Caco-2 (cell line): ENCODE results near the gene SOAT2. TPM values are rescaled to one million over a fixed set of nuclear protein-coding genes. Genes with fewer than 3 reads are reported as not detected.

Experiments
- BruUV-seq: library from RNA; stranded (reverse); fragments of 400-500 nt; replicated peaks from 2 replicates; lab custom pipeline; 2021; lab: Mats Ljungman, UMichigan
- CTCF ChIA-PET: fragments of 300-600 bp; sonication (Branson Sonifier 250); formaldehyde crosslinking; loops from one replicate; lab custom pipeline; 2022; ENCODE audit warnings: antibody characterized with exemption; lab: Charles Lee
- POLR2A ChIA-PET: fragments of 300-600 bp; sonication (Branson Sonifier 250); formaldehyde crosslinking; loops from one replicate; lab custom pipeline; 2022; ENCODE audit warnings: antibody characterized with exemption; lab: Charles Lee
- DNase-seq, 2 experiments: peaks; one replicate each; pipeline versions ENCODE4 v3.0.0 to v3.0.0-alpha.2; 2020 to 2022
- H3K27me3 ChIP-seq: replicated peaks from 2 replicates; pipeline ENCODE4 v1.6.0; 2011; ENCODE audit warnings: low read length; ENCODE audit not compliant: control insufficient read depth, insufficient read depth
- H3K36me3 ChIP-seq: 2 replicates; pipeline ENCODE4 v1.5.1; 2011; ENCODE audit warnings: low read length; ENCODE audit not compliant: control insufficient read depth, insufficient read depth
- H3K4me1 ChIP-seq: fragments of 250-450 bp; sonication (Bioruptor Pico); 2 replicates; pipeline ENCODE4 v1.5.1; 2020; ENCODE audit warnings: mild to moderate bottlenecking
- H3K4me3 ChIP-seq: 2 replicates; pipeline ENCODE4 v1.5.1; 2011; ENCODE audit warnings: low read depth, mild to moderate bottlenecking, control low read depth, low read length
- H3K9me3 ChIP-seq: fragments of 250-450 bp; sonication (Bioruptor Pico); 2 replicates; pipeline ENCODE4 v1.5.1; 2020; ENCODE audit warnings: mild to moderate bottlenecking, moderate library complexity
- H3K27ac Mint-ChIP-seq: one replicate; pipeline ENCODE4 v1.8.0; 2022; ENCODE audit warnings: mixed read lengths; ENCODE audit not compliant: unreplicated experiment
- H3K27me3 Mint-ChIP-seq: one replicate; pipeline ENCODE4 v1.8.0; 2022; ENCODE audit warnings: mixed read lengths; ENCODE audit not compliant: insufficient read depth, unreplicated experiment
- H3K36me3 Mint-ChIP-seq: one replicate; pipeline ENCODE4 v1.8.0; 2022; ENCODE audit warnings: mild to moderate bottlenecking, mixed read lengths; ENCODE audit not compliant: insufficient read depth, unreplicated experiment
- H3K4me1 Mint-ChIP-seq: one replicate; pipeline ENCODE4 v1.8.0; 2022; ENCODE audit warnings: low read depth, mixed read lengths; ENCODE audit not compliant: unreplicated experiment
- H3K4me3 Mint-ChIP-seq: one replicate; pipeline ENCODE4 v1.8.0; 2022; ENCODE audit warnings: mild to moderate bottlenecking, moderate library complexity, mixed read lengths; ENCODE audit not compliant: unreplicated experiment
- H3K9me3 Mint-ChIP-seq: one replicate; pipeline ENCODE4 v1.8.0; 2022; ENCODE audit warnings: mixed read lengths; ENCODE audit not compliant: unreplicated experiment
- CTCF ChIP-seq, 2 experiments: fragments of 200-600 bp in 1 of 2; IDR thresholded peaks; 1 replicate in 1 of 2; 2 replicates in 1 of 2; pipeline versions ENCODE4 v1.5.1 to v1.8.0; 2011 to 2022; ENCODE audit warnings: antibody characterized with exemption in 1 of 2, control low read depth in 1 of 2, inconsistent platforms in 1 of 2, low read depth in 1 of 2, low read length in 1 of 2, mild to moderate bottlenecking in 1 of 2, moderate library complexity in 1 of 2; ENCODE audit not compliant: insufficient read depth in 1 of 2, severe bottlenecking in 1 of 2, unreplicated experiment in 1 of 2
- intact Hi-C: fragments of 100-400 bp; cut with micrococcal nuclease; formaldehyde crosslinking; loops from one replicate; pipeline ENCODE4 v1.10.0; 2022; ENCODE audit not compliant: unreplicated experiment
- total RNA-seq: library from RNA; stranded (reverse); gene quantifications from 2 replicates; pipeline ENCODE4 v1.2.3, GENCODE V29; 2022

SOAT2 gene
- total RNA-seq, 1 experiment from 2014 or later, result 6.5 TPM

GRCh38 chr12:53115891-53116648 is 12.8 kb downstream of the SOAT2 start:
- ChIA-PET CTCF (interaction anchor here (0.6 kb wide), 1 partner anchor 13 kb away, joined by 3 read pairs; no protein-coding TSS in a partner anchor), POLR2A (no interaction called here)
- Histone ChIP-seq H3K9me3 (no peaks in the 10 kb centered on the region), H3K36me3 (no peaks in the 10 kb centered on the region), H3K4me1 (peaks cover 21% of the 10 kb centered on the region), H3K4me3 (no peak overlapping the region), H3K27me3 (no peaks in the 10 kb centered on the region)
- intact Hi-C loops, result no loop called here
- no peaks in the 10 kb centered on the region for H3K9me3 Mint-ChIP-seq
- H3K36me3 Mint-ChIP-seq, result peaks cover 6% of the 10 kb centered on the region
- H3K27ac Mint-ChIP-seq, result no peak overlapping the region
- H3K27me3 Mint-ChIP-seq, result no peaks in the 10 kb centered on the region
- no peak for DNase-seq
- no TSS peak for BruUV-seq
- no peak for TF ChIP-seq CTCF (IDR thresholded peaks at IDR 0.05; ENCODE audit: insufficient read depth in 1 of 2, low read depth in 1 of 2, low read length in 1 of 2, severe bottlenecking in 1 of 2, unreplicated experiment in 1 of 2)
- peaks cover 6% of the 10 kb centered on the region for H3K4me1 Mint-ChIP-seq
- H3K4me3 Mint-ChIP-seq, result no peak overlapping the region

GRCh38 chr12:53118751-53119300 is 15.5 kb downstream of the SOAT2 start:
- peaks cover 21% of the 10 kb centered on the region for H3K4me1 Mint-ChIP-seq
- Histone ChIP-seq H3K27me3 (no peaks in the 10 kb centered on the region), H3K9me3 (no peaks in the 10 kb centered on the region), H3K36me3 (no peaks in the 10 kb centered on the region), H3K4me1 (peaks cover 31% of the 10 kb centered on the region), H3K4me3 (no peak overlapping the region)
- H3K27me3 Mint-ChIP-seq, result no peaks in the 10 kb centered on the region
- ChIA-PET CTCF (no interaction called here), POLR2A (no interaction called here)
- no peaks in the 10 kb centered on the region for H3K9me3 Mint-ChIP-seq
- no peak overlapping the region for H3K4me3 Mint-ChIP-seq
- no peak for DNase-seq
- peaks cover 7% of the 10 kb centered on the region for H3K36me3 Mint-ChIP-seq
- no peak overlapping the region for H3K27ac Mint-ChIP-seq
- no peak for TF ChIP-seq CTCF (IDR thresholded peaks at IDR 0.05; ENCODE audit: insufficient read depth in 1 of 2, low read depth in 1 of 2, low read length in 1 of 2, severe bottlenecking in 1 of 2, unreplicated experiment in 1 of 2)
- intact Hi-C loops, result no loop called here
- BruUV-seq, result no TSS peak

GRCh38 chr12:53120685-53121525 is 17.6 kb downstream of the SOAT2 start:
- Histone ChIP-seq H3K27me3 (no peaks in the 10 kb centered on the region), H3K4me3 (no peak overlapping the region), H3K4me1 (peaks cover 15% of the 10 kb centered on the region; the same call in 1 of the 2 replicates), H3K36me3 (0 out of 2 replicates have a peak, but pooled peaks cover 1% of the 10 kb centered on the region), H3K9me3 (no peaks in the 10 kb centered on the region)
- no TSS peak for BruUV-seq
- no peak for TF ChIP-seq CTCF (IDR thresholded peaks at IDR 0.05; ENCODE audit: insufficient read depth in 1 of 2, low read depth in 1 of 2, low read length in 1 of 2, severe bottlenecking in 1 of 2, unreplicated experiment in 1 of 2)
- ChIA-PET POLR2A (no interaction called here), CTCF (interaction anchor here (0.8 to 0.9 kb wide), 2 partner anchors 22 to 55 kb away, joined by 3 read pairs; no protein-coding TSS in a partner anchor)
- intact Hi-C loops, result no loop called here
- peak overlapping the region; percentile 11 for H3K27ac Mint-ChIP-seq
- H3K27me3 Mint-ChIP-seq, result no peaks in the 10 kb centered on the region
- DNase-seq, result no peak
- H3K4me3 Mint-ChIP-seq, result no peak overlapping the region
- H3K36me3 Mint-ChIP-seq, result peaks cover 7% of the 10 kb centered on the region
- H3K9me3 Mint-ChIP-seq, result no peaks in the 10 kb centered on the region
- H3K4me1 Mint-ChIP-seq, result peaks cover 21% of the 10 kb centered on the region
